HepG2 (cell line): ENCODE results near the gene CSNK1D. TPM values are rescaled to one million over a fixed set of nuclear protein-coding genes. Genes with fewer than 3 reads are reported as not detected.
A peak's percentile ranks its signal among the peaks of the same experiment; 100 is the strongest.

ENCODE experiments used
- ATAC-seq: fragments of 200-7000 bp; cut with Tn5 transposase; 3 replicates; pipeline ENCODE4 v1.9.1; 2020; ENCODE audit warnings: mild to moderate bottlenecking, moderate library complexity
- BruUV-seq: library from RNA; stranded (reverse); fragments of 400-500 nt; replicated peaks from 2 replicates; lab custom pipeline; 2021; lab: Mats Ljungman, UMichigan
- CTCF ChIA-PET: fragments of 300-600 bp; formaldehyde crosslinking; extraction: SDS; loops from one replicate; lab custom pipeline; 2021; ENCODE audit warnings: low total read pairs, inconsistent platforms, low intra/inter-chr PET ratio; lab: Yijun Ruan, JAX
- POLR2A ChIA-PET: fragments of 350-600 bp; sonication (Branson Sonifier 250); formaldehyde crosslinking; loops from one replicate; lab custom pipeline; 2020; ENCODE audit warnings: antibody characterized with exemption, inconsistent platforms; lab: Yijun Ruan, JAX
- DNase-seq: peaks from one replicate; pipeline ENCODE4 v3.0.0-alpha.2; 2015; ENCODE audit warnings: low spot score
- FAIRE-seq: peaks from 3 replicates; lab custom pipeline; 2011; peaks lifted over from hg19 to GRCh38; lab: Jason Lieb, UNC
- H2AFZ ChIP-seq: one replicate; pipeline ENCODE4 v1.6.1; 2011; ENCODE audit warnings: low read length, inconsistent platforms
- H3K27ac ChIP-seq: fragments of 300-600 bp; 3 replicates; pipeline ENCODE4 v1.8.0; 2011; ENCODE audit warnings: mixed run types, mild to moderate bottlenecking, mixed read lengths, low read length, inconsistent platforms; ENCODE audit not compliant: insufficient read depth; ENCODE audit errors: extremely low read length
- H3K27me3 ChIP-seq, 2 experiments: fragments of 200-600 bp in 1 of 2; 2 replicates in 1 of 2; 3 replicates in 1 of 2; pipeline versions ENCODE4 v1.6.0 to v1.8.0; 2011; ENCODE audit warnings: low read length in 2 of 2, mild to moderate bottlenecking in 2 of 2, moderate library complexity in 2 of 2, inconsistent platforms in 1 of 2; ENCODE audit not compliant: insufficient read depth in 2 of 2, control insufficient read depth in 1 of 2
- H3K36me3 ChIP-seq, 2 experiments: fragments of 200-600 bp in 1 of 2; replicated peaks in 1 of 2; 2 replicates in 1 of 2; 3 replicates in 1 of 2; pipeline versions ENCODE4 v1.5.1 to v1.8.0; 2011; ENCODE audit warnings: low read length in 2 of 2, inconsistent platforms in 1 of 2; ENCODE audit not compliant: insufficient read depth in 2 of 2, control insufficient read depth in 1 of 2
- H3K4me1 ChIP-seq: 2 replicates; pipeline ENCODE4 v1.5.1; 2012; ENCODE audit warnings: low read length, inconsistent platforms; ENCODE audit not compliant: insufficient read depth
- H3K4me2 ChIP-seq: 2 replicates; pipeline ENCODE4 v1.6.0; 2011; ENCODE audit warnings: low read depth, low read length, inconsistent platforms
- H3K4me3 ChIP-seq, 3 experiments: fragments of 200-600 bp in 1 of 3; sonication (generic), shearing (Covaris generic) in 1 of 3; replicated peaks in 1 of 3; 2 replicates each; pipeline ENCODE4 v1.5.1; 2011 to 2016; ENCODE audit warnings: low read length in 3 of 3, inconsistent platforms in 2 of 3, low read depth in 2 of 3, mild to moderate bottlenecking in 2 of 3, control low read depth in 1 of 3, mixed read lengths in 1 of 3; ENCODE audit not compliant: insufficient read depth in 1 of 3
- H3K79me2 ChIP-seq: one replicate; pipeline ENCODE4 v1.6.1; 2011; ENCODE audit warnings: low read length, inconsistent platforms; ENCODE audit not compliant: insufficient read depth
- H3K9ac ChIP-seq: 2 replicates; pipeline ENCODE4 v1.6.0; 2011; ENCODE audit warnings: mild to moderate bottlenecking, low read depth, low read length, inconsistent platforms; ENCODE audit not compliant: insufficient read depth
- H3K9me3 ChIP-seq: 2 replicates; pipeline ENCODE4 v1.5.1; 2012; ENCODE audit warnings: mild to moderate bottlenecking, low read length
- H4K20me1 ChIP-seq: 2 replicates; pipeline ENCODE4 v1.6.0; 2011; ENCODE audit warnings: inconsistent platforms, mild to moderate bottlenecking, low read length, moderate library complexity; ENCODE audit not compliant: insufficient read depth
- ATF3 ChIP-seq: sonication (generic); formaldehyde crosslinking; IDR thresholded peaks from 2 replicates; pipeline ENCODE4 v1.4.0; 2020; ENCODE audit warnings: missing genetic modification reagents
- ATF4 ChIP-seq, 2 experiments: fragments of 450-650 bp in 1 of 2; sonication (generic) in 1 of 2; formaldehyde crosslinking; IDR thresholded peaks; 2 replicates each; pipeline versions ENCODE4 v1.5.0 to v1.8.0; 2020 to 2022; ENCODE audit warnings: mild to moderate bottlenecking in 1 of 2, missing genetic modification reagents in 1 of 2
- GABPA ChIP-seq, 2 experiments: IDR thresholded peaks; 2 replicates each; pipeline ENCODE4 v1.6.1; 2011 to 2016; ENCODE audit warnings: low read depth in 2 of 2, low read length in 1 of 2, missing biosample characterization in 1 of 2, missing genetic modification characterization in 1 of 2
- HES4 ChIP-seq: sonication (generic); formaldehyde crosslinking; IDR thresholded peaks from 2 replicates; pipeline ENCODE4 v1.9.0; 2021; ENCODE audit warnings: mild to moderate bottlenecking, missing genetic modification reagents, borderline replicate concordance
- MAX ChIP-seq: IDR thresholded peaks from 2 replicates; pipeline ENCODE4 v1.6.1; 2012; ENCODE audit warnings: inconsistent platforms
- NFE2L2 ChIP-seq: fragments of 150-350 bp; IDR thresholded peaks from 2 replicates; pipeline ENCODE4 v1.6.1; 2014; ENCODE audit warnings: low read length
- NR3C1 ChIP-seq: sonication (generic); formaldehyde crosslinking; IDR thresholded peaks from 2 replicates; pipeline ENCODE4 v1.4.0; 2020; ENCODE audit warnings: missing genetic modification reagents
- PAX8 ChIP-seq: sonication (generic); formaldehyde crosslinking; IDR thresholded peaks from 2 replicates; pipeline ENCODE4 v1.8.0; 2022; ENCODE audit warnings: mild to moderate bottlenecking, missing genetic modification reagents, borderline replicate concordance
- ZNF280D ChIP-seq: sonication (generic); formaldehyde crosslinking; IDR thresholded peaks from 2 replicates; pipeline ENCODE4 v1.5.1; 2020; ENCODE audit warnings: mild to moderate bottlenecking, missing genetic modification reagents
- ZNF350 ChIP-seq: sonication (generic); formaldehyde crosslinking; IDR thresholded peaks from 2 replicates; pipeline ENCODE4 v1.4.0; 2020; ENCODE audit warnings: mild to moderate bottlenecking, low read depth, missing genetic modification reagents, borderline replicate concordance
- ZNF552 ChIP-seq: sonication (generic); formaldehyde crosslinking; IDR thresholded peaks from 2 replicates; pipeline ENCODE4 v1.9.0; 2022; ENCODE audit warnings: missing genetic modification reagents, mild to moderate bottlenecking, borderline replicate concordance
- ZNF589 ChIP-seq: sonication (generic); formaldehyde crosslinking; conservative IDR thresholded peaks from 2 replicates; pipeline ENCODE4 v1.8.0; 2022; ENCODE audit warnings: mild to moderate bottlenecking, moderate library complexity, missing genetic modification reagents
- ZNF607 ChIP-seq: sonication (generic); formaldehyde crosslinking; IDR thresholded peaks from 2 replicates; pipeline ENCODE4 v1.5.1; 2020; ENCODE audit warnings: missing genetic modification reagents, mild to moderate bottlenecking, borderline replicate concordance
- ZNF710 ChIP-seq: sonication (generic); formaldehyde crosslinking; IDR thresholded peaks from 2 replicates; pipeline ENCODE4 v1.5.0; 2020; ENCODE audit warnings: mild to moderate bottlenecking, missing genetic modification reagents, borderline replicate concordance
- ZNF780A ChIP-seq: sonication (generic); formaldehyde crosslinking; IDR thresholded peaks from 2 replicates; pipeline ENCODE4 v1.8.0; 2022; ENCODE audit warnings: mild to moderate bottlenecking, missing genetic modification reagents, moderate library complexity
- WGBS: methylation state at CpG from one replicate; pipeline ENCODE4 v1.1.6; 2017; ENCODE audit warnings: low lambda C conversion rate; 5-methylcytosine and 5-hydroxymethylcytosine counted together
- in situ Hi-C: cut with HindIII; loops from 2 replicates; pipeline ENCODE4 v1.10.0; 2017; ENCODE audit warnings: low pct_unique_long_range_greater_than_20kb; ENCODE audit not compliant: extremely low pct_ligation_motif_present
- intact Hi-C: fragments of 100-400 bp; cut with micrococcal nuclease; formaldehyde crosslinking; loops from one replicate; pipeline ENCODE4 v1.10.0; 2022; ENCODE audit not compliant: unreplicated experiment
- polyA plus RNA-seq, 8 experiments: library from polyadenylated mRNA; depleted of rRNA in 3 of 8; stranded (reverse) in 7 of 8; unstranded in 1 of 8; fragments of >200 nt; fragmentation: Illumina TruSeq in 4 of 8; extraction: Trizol in 4 of 8; gene quantifications; 2 replicates each; pipeline versions ENCODE4 v1.2.1 to v1.2.3, GENCODE V29; 2011 to 2016; ENCODE audit warnings: low read depth in 4 of 8, missing spikeins in 1 of 8, mixed read lengths in 1 of 8; ENCODE audit not compliant: insufficient read depth in 1 of 8
- total RNA-seq, 5 experiments: library from RNA; depleted of rRNA; stranded (reverse); fragments of >200 nt; fragmentation: Illumina TruSeq; extraction: Trizol; gene quantifications; 2 replicates each; pipeline ENCODE4 v1.2.3, GENCODE V29; 2016; ENCODE audit warnings: low read depth in 1 of 5

The CSNK1D gene
- total and polyA plus RNA-seq, 2 of the 13 experiments (the other 11 are each of a cell fraction or from before 2014, with no cell fraction given): 31.5 to 128 TPM

GRCh38 chr17:82215972-82216300 lies 57.6 kb downstream of the CSNK1D start:
- Histone ChIP-seq H3K36me3 (no peaks in the 10 kb centered on the region), H3K9me3 (no peaks in the 10 kb centered on the region), H2AFZ (no peak overlapping the region), H3K9ac (no peak overlapping the region), H3K79me2 (peaks cover 6% of the 10 kb centered on the region), H3K27ac (no peak overlapping the region), H3K4me2 (peak overlapping the region; percentile 97), H3K27me3 (no peaks in the 10 kb centered on the region), H3K4me1 (peaks cover 84% of the 10 kb centered on the region), H4K20me1 (no peaks in the 10 kb centered on the region), H3K4me3 (peak overlapping the region in 1 of 3 experiments; percentile 70; a peak in 1 of 6 replicates)
- no peak for ATAC-seq
- FAIRE-seq: no peak
- CTCF ChIA-PET: interaction anchor here (1.0 kb wide), 1 partner anchor 10 kb away, joined by 3 read pairs; no protein-coding TSS in a partner anchor
- in situ Hi-C loops: no loop called here
- intact Hi-C loops: loop anchor here (2.0 kb wide), 1 partner anchor 15 kb away; no protein-coding TSS in a partner anchor
- 76% methylated on average over 12 of the region's 12 CpGs for WGBS
- BruUV-seq: no TSS peak
- no peak for DNase-seq
- POLR2A ChIA-PET: interaction anchor here (0.6 to 11.8 kb wide), 7 partner anchors 10 to 352 kb away, joined by 3 to 117 read pairs (median 7); partner anchors contain the start of gene SLC16A3
- TF ChIP-seq ZNF589 (CRISPR knock-in tag) (peak; percentile 46; the same call in 1 of the 2 replicates), HES4 (CRISPR knock-in tag) (no peak), ZNF710 (CRISPR knock-in tag) (no peak), PAX8 (CRISPR knock-in tag) (no peak), NFE2L2 (no peak), ZNF280D (CRISPR knock-in tag) (0 out of 2 replicates have a peak, but pooled peaks have one; percentile 3), ZNF350 (CRISPR knock-in tag) (no peak), MAX (0 out of 2 replicates have a peak, but pooled peaks have one; percentile 0), GABPA (IDR thresholded peaks at IDR 0.05; ENCODE audit: low read depth, low read length) (no peak), GABPA (CRISPR knock-in tag; IDR thresholded peaks at IDR 0.05; ENCODE audit: low read depth) (no peak), ZNF780A (CRISPR knock-in tag) (0 out of 2 replicates have a peak, but pooled peaks have one; percentile 18), ATF4 (CRISPR knock-in tag; IDR thresholded peaks at IDR 0.05) (no peak), ZNF607 (CRISPR knock-in tag) (no peak), ATF3 (CRISPR knock-in tag) (no peak), NR3C1 (no peak), ZNF552 (CRISPR knock-in tag) (no peak)
